OCI-LY3 (cell line): ENCODE results near the gene JAZF1.

Experiments used
- H2AFZ ChIP-seq: fragments of 200-600, 300-600 bp; shearing (Covaris generic); 2 replicates; pipeline ENCODE4 v1.6.0; 2014; ENCODE audit warnings: antibody characterized with exemption, low read depth, low read length
- H3K27ac ChIP-seq: fragments of 200-600, 300-600 bp; sonication (generic); 2 replicates; pipeline ENCODE4 v1.5.1; 2014; ENCODE audit warnings: mild to moderate bottlenecking, low read length, moderate library complexity, mixed read lengths
- H3K27me3 ChIP-seq: fragments of 200-600, 300-600 bp; sonication (generic); 2 replicates; pipeline ENCODE4 v1.6.1; 2014; ENCODE audit warnings: low read depth, low read length, mixed read lengths
- H3K36me3 ChIP-seq: fragments of 200-600, 300-600 bp; sonication (generic); replicated peaks from 2 replicates; pipeline ENCODE3; 2014; ENCODE audit warnings: low read depth, low read length, mixed read lengths
- H3K4me1 ChIP-seq: fragments of 300-600, 200-600 bp; sonication (generic); 2 replicates; pipeline ENCODE4 v1.6.1; 2014; ENCODE audit warnings: low read length, mixed read lengths
- H3K4me2 ChIP-seq: fragments of 200-600, 300-600 bp; sonication (generic); 2 replicates; pipeline ENCODE4 v1.6.1; 2014; ENCODE audit warnings: low read length, mixed read lengths
- H3K4me3 ChIP-seq: fragments of 300-600, 200-600 bp; sonication (generic); 2 replicates; pipeline ENCODE4 v1.5.1; 2014; ENCODE audit warnings: antibody characterized with exemption, mild to moderate bottlenecking, low read length, moderate library complexity
- H3K79me2 ChIP-seq: fragments of 300-600, 200-600 bp; shearing (Covaris generic); 2 replicates; pipeline ENCODE4 v1.6.1; 2014; ENCODE audit warnings: mild to moderate bottlenecking, low read length, mixed read lengths
- H3K9ac ChIP-seq: fragments of 300-600, 200-600 bp; shearing (Covaris generic); 2 replicates; pipeline ENCODE4 v1.6.0; 2014; ENCODE audit warnings: mild to moderate bottlenecking, low read length, moderate library complexity
- H3K9me3 ChIP-seq: fragments of 200-600, 300-600 bp; shearing (Covaris generic); 2 replicates; pipeline ENCODE4 v1.6.1; 2014; ENCODE audit warnings: low read length, mixed read lengths; ENCODE audit not compliant: insufficient read depth
- H4K20me1 ChIP-seq: fragments of 200-600, 300-600 bp; sonication (generic); 2 replicates; pipeline ENCODE4 v1.6.1; 2016; ENCODE audit warnings: low read length, mixed read lengths; ENCODE audit not compliant: insufficient read depth
- EZH2phosphoT487 ChIP-seq: fragments of 200-600 bp; shearing (Covaris generic); IDR thresholded peaks from 2 replicates; pipeline ENCODE4 v1.6.1; 2018; ENCODE audit warnings: antibody characterized with exemption, mixed run types, low read depth
- TF ChIP-seq, protein P1 (sequence below): fragments of 200-600, 300-600 bp; sonication (generic); IDR thresholded peaks from 2 replicates; pipeline ENCODE4 v1.5.1; 2014; ENCODE audit warnings: antibody characterized with exemption, low read length, low read depth

JAZF1 gene

DNA sequence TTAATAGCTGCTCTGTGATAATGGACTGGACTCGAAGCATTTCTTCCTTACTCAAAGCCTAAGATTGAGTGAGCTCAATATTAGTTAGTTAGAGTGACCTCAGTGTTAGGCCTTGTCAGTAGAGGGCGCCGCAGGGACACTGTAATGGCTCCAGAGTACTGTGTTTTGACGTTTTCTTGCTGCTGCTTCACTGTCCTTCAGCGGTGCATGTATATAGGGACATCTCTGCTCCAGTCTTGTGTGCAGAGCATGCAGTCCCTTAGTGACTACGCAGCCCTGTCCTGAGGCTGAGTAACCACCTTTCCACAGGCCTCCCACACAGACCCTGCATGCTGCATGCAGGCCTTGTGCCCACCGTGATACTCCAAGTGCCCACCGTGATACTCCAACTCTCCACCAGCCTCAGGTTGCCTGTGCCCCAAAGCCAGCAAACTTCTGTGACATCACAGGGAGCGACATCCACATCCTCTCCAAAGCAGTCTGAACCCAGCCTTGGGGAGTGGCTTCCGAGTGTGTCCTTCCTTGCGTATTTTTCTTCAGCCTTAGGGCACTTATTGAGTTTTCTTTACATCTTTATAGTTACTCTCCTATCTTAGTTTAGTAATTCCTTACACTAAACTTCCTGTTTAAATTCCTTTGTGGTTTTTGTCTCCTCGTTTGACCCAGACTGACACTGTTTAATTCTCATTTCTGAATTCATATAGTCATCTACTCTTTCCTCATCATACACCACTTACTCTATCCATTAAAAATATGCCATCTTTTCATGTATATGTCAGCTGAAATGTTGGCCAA is 118.2 kb downstream of the JAZF1 start:
- H3K79me2 ChIP-seq, result no peaks in the 10 kb centered on the region
- peaks cover 7% of the 10 kb centered on the region for H4K20me1 ChIP-seq
- H3K9ac ChIP-seq, result no peak overlapping the region
- no peaks in the 10 kb centered on the region for H3K36me3 ChIP-seq
- peak overlapping the region; percentile 59 for H3K4me2 ChIP-seq
- no peak for TF ChIP-seq EZH2phosphoT487
- TF ChIP-seq, protein P1, sequence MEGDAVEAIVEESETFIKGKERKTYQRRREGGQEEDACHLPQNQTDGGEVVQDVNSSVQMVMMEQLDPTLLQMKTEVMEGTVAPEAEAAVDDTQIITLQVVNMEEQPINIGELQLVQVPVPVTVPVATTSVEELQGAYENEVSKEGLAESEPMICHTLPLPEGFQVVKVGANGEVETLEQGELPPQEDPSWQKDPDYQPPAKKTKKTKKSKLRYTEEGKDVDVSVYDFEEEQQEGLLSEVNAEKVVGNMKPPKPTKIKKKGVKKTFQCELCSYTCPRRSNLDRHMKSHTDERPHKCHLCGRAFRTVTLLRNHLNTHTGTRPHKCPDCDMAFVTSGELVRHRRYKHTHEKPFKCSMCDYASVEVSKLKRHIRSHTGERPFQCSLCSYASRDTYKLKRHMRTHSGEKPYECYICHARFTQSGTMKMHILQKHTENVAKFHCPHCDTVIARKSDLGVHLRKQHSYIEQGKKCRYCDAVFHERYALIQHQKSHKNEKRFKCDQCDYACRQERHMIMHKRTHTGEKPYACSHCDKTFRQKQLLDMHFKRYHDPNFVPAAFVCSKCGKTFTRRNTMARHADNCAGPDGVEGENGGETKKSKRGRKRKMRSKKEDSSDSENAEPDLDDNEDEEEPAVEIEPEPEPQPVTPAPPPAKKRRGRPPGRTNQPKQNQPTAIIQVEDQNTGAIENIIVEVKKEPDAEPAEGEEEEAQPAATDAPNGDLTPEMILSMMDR, result peak; percentile 75
- peak overlapping the region; percentile 41; the same call in 1 of the 2 replicates for H3K4me3 ChIP-seq
- no peaks in the 10 kb centered on the region; the same call in 1 of the 2 replicates for H3K9me3 ChIP-seq
- H3K4me1 ChIP-seq, result peaks cover 13% of the 10 kb centered on the region
- no peaks in the 10 kb centered on the region for H3K27me3 ChIP-seq
- no peak overlapping the region for H2AFZ ChIP-seq
- H3K27ac ChIP-seq, result no peak overlapping the region

DNA sequence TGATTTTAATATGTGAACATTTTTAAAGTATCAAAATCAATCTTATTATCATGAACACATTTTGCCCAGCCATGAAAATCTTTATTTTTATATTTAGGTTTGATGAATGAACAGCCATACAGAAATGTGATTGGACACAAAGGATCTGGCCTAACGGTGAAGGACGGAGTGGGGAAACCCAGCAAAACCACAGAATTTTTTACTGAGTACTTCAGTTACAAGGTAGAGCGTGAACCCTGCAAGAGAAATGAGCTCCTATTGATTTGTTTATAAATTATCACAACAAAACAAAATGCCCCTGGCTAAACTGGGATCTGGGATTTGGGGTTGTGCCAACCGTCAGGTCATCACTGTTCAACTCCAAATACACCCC is 118.8 kb downstream of the JAZF1 start:
- Histone ChIP-seq H3K79me2 (no peaks in the 10 kb centered on the region), H3K4me3 (peak overlapping the region; percentile 41; the same call in 1 of the 2 replicates), H3K36me3 (no peaks in the 10 kb centered on the region), H3K4me2 (peak overlapping the region; percentile 59), H3K9me3 (no peaks in the 10 kb centered on the region; the same call in 1 of the 2 replicates), H2AFZ (no peak overlapping the region), H3K4me1 (peaks cover 13% of the 10 kb centered on the region), H3K27me3 (no peaks in the 10 kb centered on the region), H3K27ac (no peak overlapping the region), H4K20me1 (peaks cover 7% of the 10 kb centered on the region), H3K9ac (no peak overlapping the region)
- no peak for TF ChIP-seq EZH2phosphoT487
- TF ChIP-seq, protein P1, result no peak

DNA sequence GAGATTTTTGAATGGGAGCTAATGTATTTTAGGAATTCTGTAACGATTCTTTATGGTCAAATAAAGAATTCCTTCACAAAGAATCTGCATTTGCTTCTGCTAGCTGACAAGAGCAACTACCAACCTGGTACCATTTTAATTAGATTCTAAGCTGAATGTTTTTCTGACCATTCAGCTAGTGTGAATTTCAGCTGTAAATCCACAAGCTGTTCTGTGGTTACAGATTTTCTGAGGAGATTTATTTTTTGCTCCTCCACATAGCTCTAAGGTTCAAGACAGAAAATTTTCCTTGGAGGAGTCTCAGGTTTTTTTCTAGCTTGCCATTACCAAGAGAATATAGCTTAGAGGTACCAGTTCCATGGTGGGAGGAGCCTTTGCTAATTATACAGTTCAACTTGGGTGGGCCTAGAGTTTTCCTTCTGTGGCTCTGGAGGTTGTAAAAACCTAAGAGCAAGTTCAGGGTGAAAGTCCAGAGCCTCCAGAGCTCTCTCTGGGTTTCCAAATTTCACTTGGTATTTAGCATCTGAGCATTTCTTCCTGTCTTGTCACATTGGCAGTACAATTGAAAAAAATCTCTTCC is 120.1 kb downstream of the JAZF1 start:
- no peaks in the 10 kb centered on the region for H3K79me2 ChIP-seq
- H4K20me1 ChIP-seq, result peaks cover 7% of the 10 kb centered on the region
- no peak overlapping the region for H3K4me3 ChIP-seq
- no peaks in the 10 kb centered on the region for H3K27me3 ChIP-seq
- no peak overlapping the region for H2AFZ ChIP-seq
- H3K36me3 ChIP-seq, result no peaks in the 10 kb centered on the region
- no peak overlapping the region for H3K27ac ChIP-seq
- TF ChIP-seq, protein P1, result no peak
- no peak for TF ChIP-seq EZH2phosphoT487
- H3K4me2 ChIP-seq, result no peak overlapping the region
- no peak overlapping the region for H3K9ac ChIP-seq
- peaks cover 13% of the 10 kb centered on the region for H3K4me1 ChIP-seq
- H3K9me3 ChIP-seq, result no peaks in the 10 kb centered on the region; the same call in 1 of the 2 replicates

DNA sequence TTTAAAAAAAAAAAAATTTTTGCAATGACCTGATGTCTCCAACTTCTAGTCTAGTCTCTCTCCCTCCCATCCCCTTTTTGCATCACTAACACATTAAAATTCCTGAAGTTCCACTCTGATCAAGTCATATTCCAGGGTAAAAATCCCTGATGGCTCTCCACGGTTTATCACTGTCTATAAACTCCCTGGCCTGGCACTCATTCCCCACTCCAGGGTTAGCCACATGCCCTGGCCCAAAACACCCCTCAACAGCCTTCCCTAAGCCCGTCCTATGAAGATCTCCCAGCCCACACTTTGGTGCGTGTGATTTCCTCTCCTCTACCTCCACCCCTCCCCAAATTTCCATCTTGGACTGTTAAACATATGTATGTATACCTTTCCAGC is 125.4 kb downstream of the JAZF1 start:
- no peak overlapping the region for H3K27ac ChIP-seq
- no peak overlapping the region for H3K4me3 ChIP-seq
- H3K27me3 ChIP-seq, result no peaks in the 10 kb centered on the region
- H3K9me3 ChIP-seq, result no peaks in the 10 kb centered on the region; the same call in 1 of the 2 replicates
- TF ChIP-seq, protein P1, result no peak
- TF ChIP-seq EZH2phosphoT487, result no peak
- no peaks in the 10 kb centered on the region for H3K36me3 ChIP-seq
- no peak overlapping the region for H3K9ac ChIP-seq
- H3K79me2 ChIP-seq, result no peaks in the 10 kb centered on the region
- H4K20me1 ChIP-seq, result peaks cover 6% of the 10 kb centered on the region; the same call in 1 of the 2 replicates
- no peak overlapping the region for H2AFZ ChIP-seq
- no peak overlapping the region for H3K4me2 ChIP-seq
- H3K4me1 ChIP-seq, result no peaks in the 10 kb centered on the region
